Renal cortical epithelial cell (primary cell): Measurements from ENCODE around the gene SUSD2. TPM values are rescaled to one million over a fixed set of nuclear protein-coding genes. Genes with fewer than 3 reads are reported as not detected.
A peak's percentile ranks its signal among the peaks of the same experiment; 100 is the strongest.

Experiments
- DNase-seq: peaks from one replicate; pipeline ENCODE4 v3.0.0-alpha.2; 2011; ENCODE audit warnings: low read depth
- total RNA-seq: library from RNA; depleted of rRNA; stranded (reverse); fragments of >200 nt; gene quantifications from 2 replicates; pipeline ENCODE4 v1.2.3, GENCODE V29; 2014

The SUSD2 gene
- total RNA-seq, 1 donor from 2014 or later: 0.10 TPM

- no peak for DNase-seq
Observed at GRCh38 chr22:24149198-24149590, 32.1 kb upstream of the SUSD2 start.

- peak; percentile 18 for DNase-seq
Observed at GRCh38 chr22:24153353-24153752, 27.9 kb upstream of the SUSD2 start.

GRCh38 chr22:24153959-24154358 lies 27.3 kb upstream of the SUSD2 start:
- no peak for DNase-seq

- no peak for DNase-seq
Observed at GRCh38 chr22:24154826-24155225, 26.5 kb upstream of the SUSD2 start.

GRCh38 chr22:24155627-24156140 lies 25.6 kb upstream of the SUSD2 start:
- DNase-seq: peak; percentile 26

- DNase-seq: peak; percentile 5
Observed at GRCh38 chr22:24156141-24156912, 25.0 kb upstream of the SUSD2 start.

- DNase-seq: peak; percentile 61
Observed at GRCh38 chr22:24156913-24157821, 24.1 kb upstream of the SUSD2 start.

- DNase-seq: no peak
Observed at GRCh38 chr22:24157822-24158135, 23.5 kb upstream of the SUSD2 start.

- DNase-seq: peak; percentile 6
Observed at GRCh38 chr22:24159650-24160049, 21.6 kb upstream of the SUSD2 start.

GRCh38 chr22:24160546-24160945 lies 20.7 kb upstream of the SUSD2 start:
- no peak for DNase-seq

GRCh38 chr22:24161485-24161884 lies 19.8 kb upstream of the SUSD2 start:
- DNase-seq: no peak

- DNase-seq: no peak
Observed at GRCh38 chr22:24161909-24162308, 19.4 kb upstream of the SUSD2 start.

GRCh38 chr22:24162436-24162835 lies 18.9 kb upstream of the SUSD2 start:
- DNase-seq: no peak

- no peak for DNase-seq
Observed at GRCh38 chr22:24164243-24164642, 17.0 kb upstream of the SUSD2 start.

GRCh38 chr22:24164940-24165339 lies 16.3 kb upstream of the SUSD2 start:
- no peak for DNase-seq

- peak; percentile 38 for DNase-seq
Observed at GRCh38 chr22:24165673-24166072, 15.6 kb upstream of the SUSD2 start.

GRCh38 chr22:24166811-24167210 lies 14.5 kb upstream of the SUSD2 start:
- no peak for DNase-seq

- no peak for DNase-seq
Observed at GRCh38 chr22:24169439-24170058, 11.7 kb upstream of the SUSD2 start.

GRCh38 chr22:24170188-24170587 lies 11.1 kb upstream of the SUSD2 start:
- no peak for DNase-seq

GRCh38 chr22:24170632-24171031 lies 10.7 kb upstream of the SUSD2 start:
- DNase-seq: no peak

- DNase-seq: no peak
Observed at GRCh38 chr22:24171822-24172221, 9.5 kb upstream of the SUSD2 start.

GRCh38 chr22:24175160-24175808 lies 6.0 kb upstream of the SUSD2 start:
- DNase-seq: peak; percentile 41
